Endodermal cell (in vitro differentiated cells): ENCODE data around the gene HOXC6. TPM values are rescaled to one million over a fixed set of nuclear protein-coding genes. Genes with fewer than 3 reads are reported as not detected.

Source experiments
- DNase-seq: peaks from one replicate; pipeline ENCODE4 v3.0.0-alpha.2; 2017
- H3K27ac ChIP-seq: 2 replicates; pipeline ENCODE4 v1.5.1; 2013; ENCODE audit warnings: mild to moderate bottlenecking, low read depth, low read length, moderate library complexity
- H3K27me3 ChIP-seq: 2 replicates; pipeline ENCODE4 v1.6.1; 2013; ENCODE audit warnings: mild to moderate bottlenecking, low read length, moderate library complexity; ENCODE audit not compliant: insufficient read depth, control insufficient read depth, poor library complexity, severe bottlenecking
- H3K36me3 ChIP-seq: 2 replicates; pipeline ENCODE4 v1.7.0; 2013; ENCODE audit warnings: mild to moderate bottlenecking, low read length, moderate library complexity; ENCODE audit not compliant: control insufficient read depth, insufficient read depth
- H3K4me1 ChIP-seq: one replicate; pipeline ENCODE4 v1.7.0; 2013; ENCODE audit warnings: low read length; ENCODE audit not compliant: control insufficient read depth, insufficient read depth
- H3K4me3 ChIP-seq: 2 replicates; pipeline ENCODE4 v1.5.1; 2013; ENCODE audit warnings: mild to moderate bottlenecking, low read length, moderate library complexity
- H3K9ac ChIP-seq: 2 replicates; pipeline ENCODE4 v1.6.1; 2013; ENCODE audit warnings: mild to moderate bottlenecking, low read length, moderate library complexity; ENCODE audit not compliant: poor library complexity, severe bottlenecking; ENCODE audit errors: extremely low read depth
- H3K9me3 ChIP-seq: 2 replicates; pipeline ENCODE4 v1.6.1; 2013; ENCODE audit warnings: mild to moderate bottlenecking, low read length, moderate library complexity; ENCODE audit not compliant: control insufficient read depth
- H3K27ac Mint-ChIP-seq: 2 replicates; pipeline ENCODE4 v1.8.0; 2020; ENCODE audit warnings: mixed read lengths
- H3K27me3 Mint-ChIP-seq: 2 replicates; pipeline ENCODE4 v1.8.0; 2021; ENCODE audit warnings: mild to moderate bottlenecking, mixed read lengths; ENCODE audit not compliant: insufficient read depth
- H3K36me3 Mint-ChIP-seq: 2 replicates; pipeline ENCODE4 v1.8.0; 2020; ENCODE audit warnings: low read depth, mixed read lengths
- H3K4me1 Mint-ChIP-seq: 2 replicates; pipeline ENCODE4 v1.8.0; 2020; ENCODE audit warnings: mixed read lengths
- H3K4me3 Mint-ChIP-seq: 2 replicates; pipeline ENCODE4 v1.8.0; 2020; ENCODE audit warnings: mild to moderate bottlenecking, moderate library complexity, mixed read lengths
- H3K9me3 Mint-ChIP-seq: 2 replicates; pipeline ENCODE4 v1.8.0; 2020; ENCODE audit warnings: mild to moderate bottlenecking, mixed read lengths
- CTCF ChIP-seq: fragments of 200-600 bp; sonication (generic); conservative IDR thresholded peaks from 2 replicates; pipeline ENCODE4 v1.5.0; 2021; ENCODE audit warnings: antibody characterized with exemption, mild to moderate bottlenecking
- WGBS, 2 experiments: methylation state at CpG; one replicate each; pipeline versions ENCODE4 v1.1.5 to v1.1.7; 2013; ENCODE audit warnings: missing lambda C conversion rate in 2 of 2, mixed read lengths in 1 of 2; ENCODE audit not compliant: insufficient coverage in 1 of 2, insufficient read length in 1 of 2; 5-methylcytosine and 5-hydroxymethylcytosine counted together
- total RNA-seq, 2 donors: library from RNA; stranded (reverse); fragmentation: NEBNext Ultra II Directional in 1 of 2; extraction: Animal tissue kit (Norgen Biotek cat#: 25700) in 1 of 2; gene quantifications; 2 replicates in 1 of 2; 3 replicates in 1 of 2; pipeline ENCODE4 v1.2.1, GENCODE V29; 2021

HOXC6 gene
- total RNA-seq, 2 donors from 2014 or later: not detected

DNA sequence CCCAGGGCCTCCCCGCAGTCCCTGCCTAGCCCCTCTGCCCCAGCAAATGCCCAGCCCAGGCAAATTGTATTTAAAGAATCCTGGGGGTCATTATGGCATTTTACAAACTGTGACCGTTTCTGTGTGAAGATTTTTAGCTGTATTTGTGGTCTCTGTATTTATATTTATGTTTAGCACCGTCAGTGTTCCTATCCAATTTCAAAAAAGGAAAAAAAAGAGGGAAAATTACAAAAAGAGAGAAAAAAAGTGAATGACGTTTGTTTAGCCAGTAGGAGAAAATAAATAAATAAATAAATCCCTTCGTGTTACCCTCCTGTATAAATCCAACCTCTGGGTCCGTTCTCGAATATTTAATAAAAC is 2.2 kb downstream of the HOXC6 start:
- H3K27ac Mint-ChIP-seq: no peak overlapping the region
- peaks cover 97% of the 10 kb centered on the region for H3K27me3 Mint-ChIP-seq
- no peaks in the 10 kb centered on the region for H3K36me3 ChIP-seq
- no peaks in the 10 kb centered on the region for H3K36me3 Mint-ChIP-seq
- WGBS, 2 experiments: 20 to 25% methylated on average over 2 to 3 of the region's 7 CpGs
- H3K4me3 Mint-ChIP-seq: peak overlapping the region; percentile 38
- H3K9me3 ChIP-seq: peaks cover 5% of the 10 kb centered on the region
- H3K27me3 ChIP-seq: peaks cover 100% of the 10 kb centered on the region
- H3K9ac ChIP-seq: no peak overlapping the region
- peaks cover 13% of the 10 kb centered on the region for H3K4me1 Mint-ChIP-seq
- no peak overlapping the region for H3K4me3 ChIP-seq
- no peak for DNase-seq
- peaks cover 3% of the 10 kb centered on the region for H3K9me3 Mint-ChIP-seq
- H3K27ac ChIP-seq: no peak overlapping the region
- no peak for TF ChIP-seq CTCF
- H3K4me1 ChIP-seq: no peaks in the 10 kb centered on the region

GRCh38 chr12:54030889-54031471 is 2.7 kb downstream of the HOXC6 start:
- no peaks in the 10 kb centered on the region for H3K4me1 ChIP-seq
- H3K27ac ChIP-seq: peak overlapping the region; percentile 51
- H3K36me3 Mint-ChIP-seq: no peaks in the 10 kb centered on the region
- peak; percentile 86 for DNase-seq
- 3 to 6% methylated on average over 20 to 46 of the region's 46 CpGs for WGBS, 2 experiments
- H3K36me3 ChIP-seq: no peaks in the 10 kb centered on the region
- H3K27me3 Mint-ChIP-seq: peaks cover 97% of the 10 kb centered on the region
- no peak overlapping the region for H3K9ac ChIP-seq
- H3K27me3 ChIP-seq: peaks cover 100% of the 10 kb centered on the region
- H3K9me3 ChIP-seq: peaks cover 5% of the 10 kb centered on the region
- peaks cover 3% of the 10 kb centered on the region for H3K9me3 Mint-ChIP-seq
- no peak for TF ChIP-seq CTCF
- H3K4me3 Mint-ChIP-seq: no peak overlapping the region
- H3K27ac Mint-ChIP-seq: no peak overlapping the region
- H3K4me1 Mint-ChIP-seq: peaks cover 13% of the 10 kb centered on the region
- no peak overlapping the region for H3K4me3 ChIP-seq

DNA sequence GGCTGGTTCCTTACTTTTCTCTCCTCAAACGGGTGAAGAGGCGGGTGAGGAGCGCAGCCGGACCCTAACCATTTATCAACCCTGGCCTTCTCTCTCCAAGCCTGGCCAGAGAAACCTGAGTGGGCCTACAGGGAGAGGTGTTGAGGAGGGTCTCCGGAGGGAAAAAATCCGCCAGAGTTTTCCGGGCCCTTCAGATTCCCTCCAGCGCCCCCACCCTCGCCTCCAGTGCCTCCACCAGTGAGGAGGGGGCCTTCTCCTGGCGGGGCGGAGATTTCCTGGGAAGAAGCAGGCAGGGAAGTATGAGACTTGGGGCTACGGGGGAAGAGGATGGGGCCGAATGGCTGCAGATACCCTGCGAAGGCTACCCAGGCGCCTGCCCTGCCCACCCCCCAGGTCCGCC is 3.2 kb downstream of the HOXC6 start:
- Histone ChIP-seq H3K9ac (no peak overlapping the region), H3K4me1 (no peaks in the 10 kb centered on the region), H3K36me3 (no peaks in the 10 kb centered on the region), H3K4me3 (no peak overlapping the region), H3K27me3 (peaks cover 100% of the 10 kb centered on the region), H3K27ac (no peak overlapping the region), H3K9me3 (peaks cover 5% of the 10 kb centered on the region)
- no peak for TF ChIP-seq CTCF
- H3K4me3 Mint-ChIP-seq: no peak overlapping the region
- H3K27me3 Mint-ChIP-seq: peaks cover 97% of the 10 kb centered on the region
- DNase-seq: no peak
- no peak overlapping the region for H3K27ac Mint-ChIP-seq
- H3K9me3 Mint-ChIP-seq: peaks cover 3% of the 10 kb centered on the region
- H3K4me1 Mint-ChIP-seq: peaks cover 13% of the 10 kb centered on the region
- 21% methylated on average over 16 of the region's 16 CpGs; no CpG with 5 or more reads in 1 of the 2 experiments for WGBS, 2 experiments
- no peaks in the 10 kb centered on the region for H3K36me3 Mint-ChIP-seq
